Peyer's patch (tissue), 4 donors: ENCODE data around the gene IRS1.

Experiments used
- CTCF ChIP-seq, 6 experiments: fragments of 450-650 bp in 4 of 6; fragments of 200-600 bp in 2 of 6; sonication (generic) in 1 of 6; IDR thresholded peaks; one replicate each; pipeline ENCODE4 v1.5.1; 2017 to 2019; ENCODE audit warnings: antibody characterized with exemption in 6 of 6, mild to moderate bottlenecking in 3 of 6, moderate library complexity in 1 of 6
- POLR2A ChIP-seq, 2 donors: fragments of 450-650 bp; IDR thresholded peaks; one replicate each; pipeline ENCODE4 v1.5.1; 2017; ENCODE audit warnings: antibody characterized with exemption in 2 of 2, mild to moderate bottlenecking in 2 of 2, moderate library complexity in 2 of 2

DNA sequence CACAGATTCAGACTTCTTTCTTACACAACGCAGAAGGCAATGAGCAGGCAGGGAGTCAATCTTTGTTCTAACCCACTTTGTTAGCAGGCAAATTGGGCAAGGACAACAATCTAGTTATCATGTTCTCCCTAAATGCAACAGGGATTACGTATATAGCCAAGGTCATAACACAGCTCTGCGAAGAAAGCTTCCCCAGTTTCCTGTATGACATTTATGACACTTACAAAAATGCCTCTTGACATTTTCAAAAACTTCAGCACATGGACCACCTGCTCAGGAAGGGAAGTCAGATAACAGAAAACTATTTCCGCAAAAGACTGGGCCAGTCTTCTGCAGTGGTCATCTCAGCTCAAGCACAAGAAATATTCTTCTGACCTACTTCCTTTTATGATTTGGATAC, 106.1 kb downstream of the IRS1 start:
- no peak for TF ChIP-seq CTCF (IDR thresholded peaks at IDR 0.05)
- TF ChIP-seq POLR2A (IDR thresholded peaks at IDR 0.05): no peak
